ENCODE results near the gene AKAP13. TPM values are rescaled to one million over a fixed set of nuclear protein-coding genes. Genes with fewer than 3 reads are reported as not detected.
A peak's percentile ranks its signal among the peaks of the same experiment; 100 is the strongest.

AKAP13 gene
- polyA plus RNA-seq, 2 donors = 27.6 to 35.7 TPM

- Histone ChIP-seq H3K9me3 (ENCODE audit: control insufficient read depth in 2 of 2, insufficient read depth in 1 of 2, low read depth in 1 of 2, low read length in 1 of 2) (no peaks in the 10 kb centered on the region), H3K36me3 (ENCODE audit: control insufficient read depth in 2 of 2, insufficient read depth in 2 of 2, low read length in 1 of 2) (peaks cover 0 to 4% of the 10 kb centered on the region in 2 donors), H3K27me3 (ENCODE audit: control insufficient read depth in 1 of 2, insufficient read depth in 2 of 2, low read length in 2 of 2) (no peaks in the 10 kb centered on the region), H3K4me1 (ENCODE audit: control insufficient read depth in 2 of 2, insufficient read depth in 2 of 2, low read length in 1 of 2) (peaks cover 0 to 7% of the 10 kb centered on the region in 2 donors), H3K4me3 (ENCODE audit: low read depth in 1 of 2, low read length in 2 of 2) (no peak overlapping the region), H3K27ac (ENCODE audit: low read depth in 2 of 2, low read length in 1 of 2) (no peak overlapping the region)
- WGBS, 2 donors = 28 to 33% methylated on average over 2 of the region's 2 CpGs
Measured at GRCh38 chr15:85607141-85607806, 226.9 kb downstream of the AKAP13 start.

DNA sequence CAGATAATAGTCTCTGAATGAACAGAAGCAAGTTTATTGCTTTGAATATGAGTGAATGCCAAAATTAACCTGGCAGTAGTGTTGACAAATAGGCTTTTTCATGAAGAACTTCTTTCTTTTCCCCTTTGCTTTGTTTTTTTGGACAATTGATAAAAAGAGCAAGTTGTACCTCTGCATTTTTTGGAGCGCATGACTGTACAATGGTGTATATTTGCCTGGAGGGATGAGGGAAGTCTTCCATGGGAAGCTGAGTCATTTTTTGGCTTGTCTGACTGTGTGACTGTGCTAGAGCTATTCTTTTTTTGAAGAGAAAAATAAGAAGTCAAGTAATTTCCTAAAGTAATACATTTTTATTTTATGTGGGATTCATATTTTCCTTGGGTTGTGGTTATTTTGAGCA is 227.4 kb downstream of the AKAP13 start:
- peaks cover 0 to 7% of the 10 kb centered on the region in 2 donors for H3K4me1 ChIP-seq (ENCODE audit: control insufficient read depth in 2 of 2, insufficient read depth in 2 of 2, low read length in 1 of 2)
- no peaks in the 10 kb centered on the region for H3K9me3 ChIP-seq (ENCODE audit: control insufficient read depth in 2 of 2, insufficient read depth in 1 of 2, low read depth in 1 of 2, low read length in 1 of 2)
- peaks cover 0 to 4% of the 10 kb centered on the region in 2 donors for H3K36me3 ChIP-seq (ENCODE audit: control insufficient read depth in 2 of 2, insufficient read depth in 2 of 2, low read length in 1 of 2)
- 19 to 48% methylated on average over 1 of the region's 1 CpG for WGBS, 2 donors
- H3K27ac ChIP-seq (ENCODE audit: low read depth in 2 of 2, low read length in 1 of 2) = no peak overlapping the region
- H3K4me3 ChIP-seq (ENCODE audit: low read depth in 1 of 2, low read length in 2 of 2) = no peak overlapping the region
- no peaks in the 10 kb centered on the region for H3K27me3 ChIP-seq (ENCODE audit: control insufficient read depth in 1 of 2, insufficient read depth in 2 of 2, low read length in 2 of 2)

GRCh38 chr15:85609492-85609891 is 229.1 kb downstream of the AKAP13 start:
- H3K4me1 ChIP-seq (ENCODE audit: control insufficient read depth in 2 of 2, insufficient read depth in 2 of 2, low read length in 1 of 2) = peaks cover 0 to 7% of the 10 kb centered on the region in 2 donors
- H3K36me3 ChIP-seq (ENCODE audit: control insufficient read depth in 2 of 2, insufficient read depth in 2 of 2, low read length in 1 of 2) = no peaks in the 10 kb centered on the region
- no peaks in the 10 kb centered on the region for H3K9me3 ChIP-seq (ENCODE audit: control insufficient read depth in 2 of 2, insufficient read depth in 1 of 2, low read depth in 1 of 2, low read length in 1 of 2)
- WGBS, 2 donors = 91 to 93% methylated on average over 3 of the region's 3 CpGs
- H3K27me3 ChIP-seq (ENCODE audit: control insufficient read depth in 1 of 2, insufficient read depth in 2 of 2, low read length in 2 of 2) = no peaks in the 10 kb centered on the region
- H3K27ac ChIP-seq (ENCODE audit: low read depth in 2 of 2, low read length in 1 of 2) = no peak overlapping the region
- H3K4me3 ChIP-seq (ENCODE audit: low read depth in 1 of 2, low read length in 2 of 2) = no peak overlapping the region

DNA sequence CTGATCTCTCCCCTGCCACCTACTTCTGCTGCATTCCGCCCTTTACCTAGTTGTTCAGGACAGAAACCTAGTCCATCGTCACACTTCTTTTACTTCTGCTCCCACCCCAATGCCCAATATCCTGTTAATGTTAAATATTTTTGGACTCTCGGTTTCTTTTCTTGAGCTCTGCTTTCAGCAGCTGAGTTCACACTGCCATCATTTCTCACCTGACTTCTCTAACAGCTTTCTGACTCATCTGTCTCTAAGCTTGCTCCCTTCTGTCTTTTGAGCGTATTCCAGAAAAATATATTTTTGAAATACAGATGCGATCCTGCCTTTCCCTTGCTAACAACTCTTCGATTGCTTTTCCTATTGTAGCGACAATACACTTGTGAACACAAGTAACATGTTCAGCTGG is 231.0 kb downstream of the AKAP13 start:
- Histone ChIP-seq H3K4me1 (ENCODE audit: control insufficient read depth in 2 of 2, insufficient read depth in 2 of 2, low read length in 1 of 2) (peaks cover 0 to 7% of the 10 kb centered on the region in 2 donors), H3K27ac (ENCODE audit: low read depth in 2 of 2, low read length in 1 of 2) (peak overlapping the region in 1 of 2 donors; percentile 40), H3K36me3 (ENCODE audit: control insufficient read depth in 2 of 2, insufficient read depth in 2 of 2, low read length in 1 of 2) (no peaks in the 10 kb centered on the region), H3K27me3 (ENCODE audit: control insufficient read depth in 1 of 2, insufficient read depth in 2 of 2, low read length in 2 of 2) (no peaks in the 10 kb centered on the region), H3K9me3 (ENCODE audit: control insufficient read depth in 2 of 2, insufficient read depth in 1 of 2, low read depth in 1 of 2, low read length in 1 of 2) (no peaks in the 10 kb centered on the region), H3K4me3 (ENCODE audit: low read depth in 1 of 2, low read length in 2 of 2) (no peak overlapping the region)
- WGBS, 2 donors = 75% methylated on average over 7 of the region's 7 CpGs

GRCh38 chr15:85614059-85614458 is 233.7 kb downstream of the AKAP13 start:
- no peak overlapping the region for H3K4me3 ChIP-seq (ENCODE audit: low read depth in 1 of 2, low read length in 2 of 2)
- no peaks in the 10 kb centered on the region for H3K27me3 ChIP-seq (ENCODE audit: control insufficient read depth in 1 of 2, insufficient read depth in 2 of 2, low read length in 2 of 2)
- no peaks in the 10 kb centered on the region for H3K4me1 ChIP-seq (ENCODE audit: control insufficient read depth in 2 of 2, insufficient read depth in 2 of 2, low read length in 1 of 2)
- H3K36me3 ChIP-seq (ENCODE audit: control insufficient read depth in 2 of 2, insufficient read depth in 2 of 2, low read length in 1 of 2) = no peaks in the 10 kb centered on the region
- WGBS, 2 donors = 48 to 53% methylated on average over 5 of the region's 5 CpGs
- H3K9me3 ChIP-seq (ENCODE audit: control insufficient read depth in 2 of 2, insufficient read depth in 1 of 2, low read depth in 1 of 2, low read length in 1 of 2) = no peaks in the 10 kb centered on the region
- no peak overlapping the region for H3K27ac ChIP-seq (ENCODE audit: low read depth in 2 of 2, low read length in 1 of 2)

DNA sequence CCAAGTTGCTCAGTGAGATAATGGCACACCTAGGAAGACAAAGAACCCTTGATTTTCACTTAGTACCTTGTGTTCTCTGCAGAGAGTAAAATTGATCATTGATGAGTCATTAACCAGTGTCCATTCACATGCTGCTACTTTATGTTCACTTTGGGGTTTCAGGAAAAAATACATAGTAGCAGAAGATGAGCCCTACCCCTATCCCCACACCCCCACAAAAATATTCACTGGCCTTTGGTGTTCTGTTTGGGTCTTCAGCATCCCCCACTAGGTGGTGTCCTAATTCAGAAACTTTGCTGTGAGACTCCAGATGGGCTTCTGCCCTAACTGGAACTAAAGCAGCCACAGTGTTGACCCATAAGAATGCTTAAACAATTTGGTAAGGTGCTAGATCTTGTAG is 235.5 kb downstream of the AKAP13 start:
- Histone ChIP-seq H3K27ac (ENCODE audit: low read depth in 2 of 2, low read length in 1 of 2) (peak overlapping the region in 1 of 2 donors; percentile 13), H3K9me3 (ENCODE audit: control insufficient read depth in 2 of 2, insufficient read depth in 1 of 2, low read depth in 1 of 2, low read length in 1 of 2) (no peaks in the 10 kb centered on the region), H3K27me3 (ENCODE audit: control insufficient read depth in 1 of 2, insufficient read depth in 2 of 2, low read length in 2 of 2) (no peaks in the 10 kb centered on the region), H3K4me3 (ENCODE audit: low read depth in 1 of 2, low read length in 2 of 2) (no peak overlapping the region), H3K36me3 (ENCODE audit: control insufficient read depth in 2 of 2, insufficient read depth in 2 of 2, low read length in 1 of 2) (peaks cover 0 to 2% of the 10 kb centered on the region in 2 donors), H3K4me1 (ENCODE audit: control insufficient read depth in 2 of 2, insufficient read depth in 2 of 2, low read length in 1 of 2) (no peaks in the 10 kb centered on the region)

DNA sequence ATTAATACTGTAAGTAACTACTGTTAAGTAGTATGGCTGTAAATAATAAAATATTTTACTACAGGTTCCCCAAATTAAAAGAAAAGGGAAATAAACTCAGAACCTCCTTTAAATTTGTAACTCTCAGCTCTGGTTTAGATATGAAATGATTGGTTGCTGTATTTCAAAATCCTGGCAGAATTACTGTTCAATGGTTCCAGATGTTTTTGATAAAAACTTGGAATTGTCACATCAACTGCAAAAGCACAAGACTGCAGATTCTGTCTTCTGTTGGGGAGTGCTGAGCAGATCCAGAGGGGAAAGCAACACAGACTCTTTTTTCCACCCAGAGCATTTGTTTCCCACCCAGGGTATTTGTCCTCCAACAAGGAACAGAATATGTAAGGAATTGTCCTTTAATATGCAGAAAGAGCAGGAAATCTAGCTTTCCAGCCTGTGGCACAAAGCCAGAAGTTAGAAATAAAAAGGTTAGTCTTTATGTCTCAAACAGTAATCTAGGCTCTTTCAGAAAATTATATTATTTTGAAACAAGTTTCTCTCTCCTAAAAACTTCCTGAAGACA is 236.2 kb downstream of the AKAP13 start:
- Histone ChIP-seq H3K9me3 (ENCODE audit: control insufficient read depth in 2 of 2, insufficient read depth in 1 of 2, low read depth in 1 of 2, low read length in 1 of 2) (no peaks in the 10 kb centered on the region), H3K4me1 (ENCODE audit: control insufficient read depth in 2 of 2, insufficient read depth in 2 of 2, low read length in 1 of 2) (no peaks in the 10 kb centered on the region), H3K27me3 (ENCODE audit: control insufficient read depth in 1 of 2, insufficient read depth in 2 of 2, low read length in 2 of 2) (no peaks in the 10 kb centered on the region), H3K36me3 (ENCODE audit: control insufficient read depth in 2 of 2, insufficient read depth in 2 of 2, low read length in 1 of 2) (peaks cover 0 to 2% of the 10 kb centered on the region in 2 donors), H3K4me3 (ENCODE audit: low read depth in 1 of 2, low read length in 2 of 2) (no peak overlapping the region), H3K27ac (ENCODE audit: low read depth in 2 of 2, low read length in 1 of 2) (peak overlapping the region in 1 of 2 donors; percentile 53)

DNA sequence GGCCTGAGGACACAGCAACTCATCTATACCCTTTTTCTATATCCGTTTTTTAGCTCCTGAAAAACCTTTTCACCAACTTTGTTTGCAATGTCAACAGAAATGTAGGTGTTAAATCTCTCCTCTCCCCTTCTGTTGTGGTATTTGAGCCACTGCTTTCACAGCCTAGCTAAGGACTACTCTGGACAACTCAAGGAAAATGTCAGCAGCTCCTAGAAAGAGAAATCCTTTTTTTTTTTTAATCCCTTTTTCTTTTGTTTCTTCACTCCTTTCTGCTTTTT is 237.8 kb downstream of the AKAP13 start:
- peaks cover 0 to 2% of the 10 kb centered on the region in 2 donors for H3K36me3 ChIP-seq (ENCODE audit: control insufficient read depth in 2 of 2, insufficient read depth in 2 of 2, low read length in 1 of 2)
- H3K27me3 ChIP-seq (ENCODE audit: control insufficient read depth in 1 of 2, insufficient read depth in 2 of 2, low read length in 2 of 2) = no peaks in the 10 kb centered on the region
- no peaks in the 10 kb centered on the region for H3K4me1 ChIP-seq (ENCODE audit: control insufficient read depth in 2 of 2, insufficient read depth in 2 of 2, low read length in 1 of 2)
- H3K9me3 ChIP-seq (ENCODE audit: control insufficient read depth in 2 of 2, insufficient read depth in 1 of 2, low read depth in 1 of 2, low read length in 1 of 2) = no peaks in the 10 kb centered on the region
- no peak overlapping the region for H3K4me3 ChIP-seq (ENCODE audit: low read depth in 1 of 2, low read length in 2 of 2)
- 44 to 57% methylated on average over 1 of the region's 1 CpG for WGBS, 2 donors
- peak overlapping the region; percentile 71 to 78 for H3K27ac ChIP-seq (ENCODE audit: low read depth in 2 of 2, low read length in 1 of 2)

DNA sequence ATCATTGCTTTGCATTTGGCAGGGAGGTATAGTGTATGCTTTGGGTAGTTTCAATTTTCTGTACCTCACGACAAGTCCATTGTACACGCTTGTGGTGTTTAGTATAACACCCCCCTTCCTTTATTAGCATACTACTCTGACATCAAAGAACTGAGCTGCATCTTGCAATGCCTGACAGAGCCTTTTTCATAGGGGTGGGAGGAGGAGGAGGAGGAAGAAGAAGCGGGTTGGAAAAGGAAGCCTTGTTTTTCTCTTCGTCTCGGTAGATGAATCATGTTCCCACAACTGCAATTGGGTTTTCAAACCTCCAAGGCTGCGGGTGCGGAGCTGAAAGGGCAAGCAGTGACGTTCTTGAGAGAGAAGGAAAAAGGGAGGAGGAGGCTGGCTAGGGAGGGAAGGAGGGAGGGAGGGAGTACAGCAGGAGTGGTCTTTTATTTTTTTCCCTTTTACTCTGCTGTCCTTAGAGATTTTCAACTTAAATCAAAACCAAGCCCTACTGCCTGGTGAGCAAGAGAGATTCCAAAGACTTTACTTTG is 238.6 kb downstream of the AKAP13 start:
- H3K27me3 ChIP-seq (ENCODE audit: control insufficient read depth in 1 of 2, insufficient read depth in 2 of 2, low read length in 2 of 2) = no peaks in the 10 kb centered on the region
- peak overlapping the region; percentile 50 to 67 for H3K27ac ChIP-seq (ENCODE audit: low read depth in 2 of 2, low read length in 1 of 2)
- H3K4me1 ChIP-seq (ENCODE audit: control insufficient read depth in 2 of 2, insufficient read depth in 2 of 2, low read length in 1 of 2) = no peaks in the 10 kb centered on the region
- H3K9me3 ChIP-seq (ENCODE audit: control insufficient read depth in 2 of 2, insufficient read depth in 1 of 2, low read depth in 1 of 2, low read length in 1 of 2) = no peaks in the 10 kb centered on the region
- peak overlapping the region in 1 of 2 donors; percentile 51 for H3K4me3 ChIP-seq (ENCODE audit: low read depth in 1 of 2, low read length in 2 of 2)
- H3K36me3 ChIP-seq (ENCODE audit: control insufficient read depth in 2 of 2, insufficient read depth in 2 of 2, low read length in 1 of 2) = peaks cover 0 to 2% of the 10 kb centered on the region in 2 donors
- 2 to 10% methylated on average over 8 of the region's 8 CpGs for WGBS, 2 donors

Data from esophagus (tissue), 2 donors.